GM23338 (cell line): ENCODE data around the gene BNIP3. TPM values are rescaled to one million over a fixed set of nuclear protein-coding genes. Genes with fewer than 3 reads are reported as not detected.

Experiments
- ATAC-seq: fragments of 200-7000 bp; cut with Tn5 transposase; 3 replicates; pipeline ENCODE4 v1.9.1; 2020
- DNase-seq: peaks from one replicate; pipeline ENCODE4 v3.0.0-alpha.2; 2015; ENCODE audit warnings: low spot score
- H2AFZ ChIP-seq: fragments of 200-600 bp; sonication (generic); 2 replicates; pipeline ENCODE4 v1.8.0; 2016; ENCODE audit warnings: antibody characterized with exemption, mild to moderate bottlenecking, moderate library complexity
- H3F3A ChIP-seq: fragments of 200-600 bp; sonication (generic); replicated peaks from 2 replicates; pipeline ENCODE4 v1.8.0; 2017; ENCODE audit warnings: antibody characterized with exemption, mixed run types, low read depth
- H3K27ac ChIP-seq: fragments of 200-600 bp; sonication (generic); 2 replicates; pipeline ENCODE4 v1.6.1; 2016; ENCODE audit warnings: low read depth
- H3K27me3 ChIP-seq: fragments of 200-600 bp; sonication (generic); 2 replicates; pipeline ENCODE4 v1.8.0; 2016; ENCODE audit warnings: mild to moderate bottlenecking, mixed run types, moderate library complexity; ENCODE audit not compliant: insufficient read depth
- H3K36me3 ChIP-seq: fragments of 200-600 bp; sonication (generic); 2 replicates; pipeline ENCODE4 v1.8.0; 2016; ENCODE audit warnings: mild to moderate bottlenecking; ENCODE audit not compliant: insufficient read depth
- H3K4me1 ChIP-seq: fragments of 200-600 bp; sonication (generic); 2 replicates; pipeline ENCODE4 v1.8.0; 2016; ENCODE audit warnings: mild to moderate bottlenecking, moderate library complexity; ENCODE audit not compliant: insufficient read depth
- H3K4me2 ChIP-seq: fragments of 200-600 bp; sonication (generic); 2 replicates; pipeline ENCODE4 v1.7.1; 2017; ENCODE audit warnings: mixed run types
- H3K4me3 ChIP-seq: fragments of 200-600 bp; sonication (generic); 2 replicates; pipeline ENCODE4 v1.6.1; 2016; ENCODE audit warnings: mixed run types
- H3K79me2 ChIP-seq: fragments of 200-600 bp; sonication (generic); replicated peaks from 2 replicates; pipeline ENCODE4 v1.8.0; 2017; ENCODE audit warnings: mild to moderate bottlenecking; ENCODE audit not compliant: insufficient read depth
- H3K9me2 ChIP-seq: fragments of 200-600 bp; sonication (generic); 2 replicates; pipeline ENCODE4 v1.8.0; 2017; ENCODE audit not compliant: insufficient read depth
- H4K20me1 ChIP-seq: fragments of 200-600 bp; sonication (generic); replicated peaks from 2 replicates; pipeline ENCODE4 v1.8.0; 2017; ENCODE audit warnings: mild to moderate bottlenecking; ENCODE audit not compliant: insufficient read depth
- H3K27ac Mint-ChIP-seq: 2 replicates; pipeline ENCODE4 v1.8.0; 2020; ENCODE audit warnings: inconsistent platforms, mild to moderate bottlenecking, moderate library complexity, mixed read lengths
- H3K27me3 Mint-ChIP-seq: 3 replicates; pipeline ENCODE4 v1.8.0; 2022; ENCODE audit warnings: low read depth, mild to moderate bottlenecking, moderate library complexity, mixed read lengths, inconsistent platforms; ENCODE audit not compliant: insufficient read depth, poor library complexity
- H3K36me3 Mint-ChIP-seq: 3 replicates; pipeline ENCODE4 v1.8.0; 2021; ENCODE audit warnings: low read depth, mild to moderate bottlenecking, inconsistent platforms, moderate library complexity, mixed read lengths
- H3K4me1 Mint-ChIP-seq: 3 replicates; pipeline ENCODE4 v1.8.0; 2020; ENCODE audit warnings: mild to moderate bottlenecking, inconsistent platforms, mixed read lengths
- H3K4me3 Mint-ChIP-seq: 3 replicates; pipeline ENCODE4 v1.8.0; 2021; ENCODE audit warnings: moderate library complexity, mild to moderate bottlenecking, inconsistent platforms, mixed read lengths
- H3K9me3 Mint-ChIP-seq: 3 replicates; pipeline ENCODE4 v1.8.0; 2020; ENCODE audit warnings: moderate library complexity, mild to moderate bottlenecking, inconsistent platforms, mixed read lengths
- CREB1 ChIP-seq: fragments of 250-450 bp; sonication (Bioruptor Pico); IDR thresholded peaks from 2 replicates; pipeline ENCODE4 v1.5.0; 2020; ENCODE audit warnings: low read depth, mild to moderate bottlenecking, moderate library complexity
- ETS1 ChIP-seq: IDR thresholded peaks from 2 replicates; pipeline ENCODE4 v1.6.1; 2016; ENCODE audit warnings: antibody characterized with exemption
- EZH2 ChIP-seq: fragments of 200-600 bp; sonication (generic); IDR thresholded peaks from one replicate; pipeline ENCODE4 v1.8.0; 2017; ENCODE audit warnings: antibody characterized with exemption, mild to moderate bottlenecking, low read depth; ENCODE audit not compliant: unreplicated experiment
- EZH2phosphoT487 ChIP-seq: fragments of 200-600 bp; sonication (generic); IDR thresholded peaks from one replicate; pipeline ENCODE4 v1.8.1; 2018; ENCODE audit warnings: antibody characterized with exemption; ENCODE audit not compliant: unreplicated experiment
- JUNB ChIP-seq: IDR thresholded peaks from one replicate; pipeline ENCODE4 v1.6.1; 2016; ENCODE audit warnings: antibody characterized with exemption; ENCODE audit not compliant: unreplicated experiment
- NANOG ChIP-seq: IDR thresholded peaks from 2 replicates; pipeline ENCODE4 v1.6.1; 2016; ENCODE audit warnings: antibody characterized with exemption, borderline replicate concordance
- REST ChIP-seq: IDR thresholded peaks from one replicate; pipeline ENCODE4 v1.6.1; 2018; ENCODE audit warnings: antibody characterized with exemption; ENCODE audit not compliant: unreplicated experiment
- ZNF114 ChIP-seq: fragments of 250-450 bp; sonication (Bioruptor Pico); IDR thresholded peaks from 2 replicates; pipeline ENCODE4 v1.5.0; 2020; ENCODE audit warnings: mild to moderate bottlenecking, moderate library complexity
- polyA plus RNA-seq: library from polyadenylated mRNA; unstranded; fragments of >200 nt; fragmentation: Nextera tagmentation; extraction: Ambion mirVana; gene quantifications from 2 replicates; pipeline ENCODE4 v1.2.1, GENCODE V29; 2016
- total RNA-seq: library from RNA; depleted of rRNA; stranded (reverse); fragments of >200 nt; shearing (Covaris generic); gene quantifications from 2 replicates; pipeline ENCODE4 v1.2.3, GENCODE V29; 2014
- TF ChIP-seq, protein P1 (sequence below), 2 experiments: fragments of 200-600 bp in 1 of 2; sonication (generic) in 1 of 2; conservative IDR thresholded peaks; 2 replicates each; pipeline versions ENCODE4 v1.5.1 to v1.6.1; 2016 to 2017; ENCODE audit warnings: antibody characterized with exemption in 2 of 2, low read depth in 2 of 2, mild to moderate bottlenecking in 2 of 2, moderate library complexity in 1 of 2

Gene BNIP3
- total and polyA plus RNA-seq, 2 experiments from 2014 or later = 46.3 to 75.0 TPM

- Histone ChIP-seq H3K4me3 (no peak overlapping the region), H3K79me2 (no peaks in the 10 kb centered on the region), H2AFZ (no peak overlapping the region), H3K27ac (no peak overlapping the region), H3K4me1 (peaks cover 52% of the 10 kb centered on the region), H4K20me1 (no peaks in the 10 kb centered on the region), H3K36me3 (no peaks in the 10 kb centered on the region), H3K4me2 (peak overlapping the region; percentile 22), H3K9me2 (no peaks in the 10 kb centered on the region), H3K27me3 (no peaks in the 10 kb centered on the region), H3F3A (no peaks in the 10 kb centered on the region)
- peaks cover 4% of the 10 kb centered on the region for H3K9me3 Mint-ChIP-seq
- peaks cover 11% of the 10 kb centered on the region for H3K27me3 Mint-ChIP-seq
- TF ChIP-seq EZH2phosphoT487 (no peak), NANOG (no peak), ZNF114 (CRISPR knock-in tag) (no peak)
- TF ChIP-seq, protein P1, sequence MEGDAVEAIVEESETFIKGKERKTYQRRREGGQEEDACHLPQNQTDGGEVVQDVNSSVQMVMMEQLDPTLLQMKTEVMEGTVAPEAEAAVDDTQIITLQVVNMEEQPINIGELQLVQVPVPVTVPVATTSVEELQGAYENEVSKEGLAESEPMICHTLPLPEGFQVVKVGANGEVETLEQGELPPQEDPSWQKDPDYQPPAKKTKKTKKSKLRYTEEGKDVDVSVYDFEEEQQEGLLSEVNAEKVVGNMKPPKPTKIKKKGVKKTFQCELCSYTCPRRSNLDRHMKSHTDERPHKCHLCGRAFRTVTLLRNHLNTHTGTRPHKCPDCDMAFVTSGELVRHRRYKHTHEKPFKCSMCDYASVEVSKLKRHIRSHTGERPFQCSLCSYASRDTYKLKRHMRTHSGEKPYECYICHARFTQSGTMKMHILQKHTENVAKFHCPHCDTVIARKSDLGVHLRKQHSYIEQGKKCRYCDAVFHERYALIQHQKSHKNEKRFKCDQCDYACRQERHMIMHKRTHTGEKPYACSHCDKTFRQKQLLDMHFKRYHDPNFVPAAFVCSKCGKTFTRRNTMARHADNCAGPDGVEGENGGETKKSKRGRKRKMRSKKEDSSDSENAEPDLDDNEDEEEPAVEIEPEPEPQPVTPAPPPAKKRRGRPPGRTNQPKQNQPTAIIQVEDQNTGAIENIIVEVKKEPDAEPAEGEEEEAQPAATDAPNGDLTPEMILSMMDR (conservative IDR thresholded peaks at IDR 0.05; ENCODE audit: low read depth in 2 of 2) = no peak
- H3K4me1 Mint-ChIP-seq = peaks cover 63% of the 10 kb centered on the region
- DNase-seq (no peak), ATAC-seq (no peak)
- H3K4me3 Mint-ChIP-seq = 0 out of 3 replicates have a peak overlapping the region, but pooled peaks have one; percentile 12
- H3K27ac Mint-ChIP-seq = peak overlapping the region; percentile 86
- H3K36me3 Mint-ChIP-seq = peaks cover 5% of the 10 kb centered on the region; the same call in 2 of the 3 replicates
Observed at GRCh38 chr10:132010483-132010882, 28.8 kb upstream of the BNIP3 start.

GRCh38 chr10:132009575-132009974, 27.9 kb upstream of the BNIP3 start:
- H3K36me3 ChIP-seq = no peaks in the 10 kb centered on the region
- DNase-seq = peak; percentile 40
- peak overlapping the region; percentile 22 for H3K4me2 ChIP-seq
- Mint-ChIP-seq H3K27ac (no peak overlapping the region), H3K4me3 (peak overlapping the region; percentile 55), H3K36me3 (peaks cover 11% of the 10 kb centered on the region), H3K9me3 (peaks cover 11% of the 10 kb centered on the region), H3K27me3 (peaks cover 6% of the 10 kb centered on the region), H3K4me1 (peaks cover 57% of the 10 kb centered on the region)
- H3F3A ChIP-seq = no peaks in the 10 kb centered on the region
- H3K4me3 ChIP-seq = no peak overlapping the region
- H3K9me2 ChIP-seq = no peaks in the 10 kb centered on the region
- ATAC-seq = no peak; the same call in 2 of the 3 replicates
- peaks cover 44% of the 10 kb centered on the region for H3K4me1 ChIP-seq
- H4K20me1 ChIP-seq = no peaks in the 10 kb centered on the region
- no peaks in the 10 kb centered on the region for H3K79me2 ChIP-seq
- no peaks in the 10 kb centered on the region for H3K27me3 ChIP-seq
- TF ChIP-seq NANOG (peak; percentile 74), ZNF114 (CRISPR knock-in tag) (no peak)
- peak overlapping the region; percentile 1; the same call in 1 of the 2 replicates for H3K27ac ChIP-seq
- H2AFZ ChIP-seq = no peak overlapping the region

DNA sequence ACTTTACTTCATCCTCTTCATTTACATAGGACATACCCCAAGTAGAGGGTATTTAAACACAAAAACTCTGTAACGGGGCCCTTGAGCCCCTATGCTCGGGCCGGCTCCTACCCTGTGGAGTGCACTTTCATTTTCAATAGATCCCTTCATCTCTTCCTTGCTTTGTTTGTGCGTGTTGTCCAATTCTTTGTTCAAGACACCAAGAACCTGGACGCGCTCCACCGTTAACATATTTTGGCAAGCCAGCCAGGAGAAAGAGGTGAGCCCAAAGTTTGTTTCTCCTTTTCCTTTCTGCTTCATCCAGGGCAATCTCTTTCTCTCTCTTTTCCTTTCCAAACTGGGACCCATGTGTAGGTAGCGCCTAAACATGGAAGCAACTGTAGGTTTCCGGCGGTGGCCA, 26.0 kb upstream of the BNIP3 start:
- Histone ChIP-seq H3F3A (no peaks in the 10 kb centered on the region), H3K9me2 (no peaks in the 10 kb centered on the region), H3K27ac (peak overlapping the region; percentile 5; the same call in 1 of the 2 replicates), H2AFZ (no peak overlapping the region), H4K20me1 (no peaks in the 10 kb centered on the region), H3K36me3 (no peaks in the 10 kb centered on the region), H3K27me3 (no peaks in the 10 kb centered on the region), H3K4me2 (peak overlapping the region; percentile 41), H3K79me2 (no peaks in the 10 kb centered on the region), H3K4me1 (peaks cover 46% of the 10 kb centered on the region), H3K4me3 (no peak overlapping the region)
- peaks cover 11% of the 10 kb centered on the region for H3K9me3 Mint-ChIP-seq
- peak; percentile 12; the same call in 1 of the 3 replicates for ATAC-seq
- H3K27ac Mint-ChIP-seq = 0 out of 2 replicates have a peak overlapping the region, but pooled peaks have one; percentile 2
- peaks cover 58% of the 10 kb centered on the region for H3K4me1 Mint-ChIP-seq
- no peak for DNase-seq
- H3K36me3 Mint-ChIP-seq = peaks cover 11% of the 10 kb centered on the region
- no peak overlapping the region for H3K4me3 Mint-ChIP-seq
- peaks cover 8% of the 10 kb centered on the region for H3K27me3 Mint-ChIP-seq
- TF ChIP-seq EZH2phosphoT487 = no peak
- no peak for TF ChIP-seq NANOG
- TF ChIP-seq EZH2 = no peak
- TF ChIP-seq ETS1 = no peak
- no peak for TF ChIP-seq REST
- TF ChIP-seq, protein P1 (conservative IDR thresholded peaks at IDR 0.05; ENCODE audit: low read depth in 2 of 2) = no peak
- TF ChIP-seq JUNB = no peak
- TF ChIP-seq CREB1 (CRISPR knock-in tag) = no peak
